Vagina (tissue), 2 donors: ENCODE data around the gene ELSPBP1. TPM values are rescaled to one million over a fixed set of nuclear protein-coding genes. Genes with fewer than 3 reads are reported as not detected.

ENCODE experiments used
- DNase-seq, 2 donors: peaks; one replicate each; pipeline ENCODE4 v3.0.0-alpha.2; 2017; ENCODE audit errors: extremely low spot score in 2 of 2
- H3K27ac ChIP-seq: fragments of 200-600 bp; sonication (generic); one replicate; pipeline ENCODE4 v1.5.1; 2019
- H3K27me3 ChIP-seq: fragments of 200-600 bp; sonication (generic); one replicate; pipeline ENCODE4 v1.5.1; 2019
- H3K36me3 ChIP-seq, 2 donors: fragments of 200-600 bp; sonication (generic); one replicate each; pipeline ENCODE4 v1.5.1; 2017 to 2019
- H3K4me1 ChIP-seq: fragments of 200-600 bp; sonication (generic); one replicate; pipeline ENCODE4 v1.5.1; 2019
- H3K4me3 ChIP-seq, 2 donors: fragments of 200-600 bp; sonication (generic); 1 replicate in 1 of 2; 2 replicates in 1 of 2; pipeline ENCODE4 v1.5.1; 2016 to 2019
- H3K9me3 ChIP-seq: fragments of 200-600 bp; sonication (generic); one replicate; pipeline ENCODE4 v1.5.1; 2019
- POLR2A ChIP-seq, 2 donors: fragments of 450-650 bp; IDR thresholded peaks; one replicate each; pipeline ENCODE4 v1.6.1; 2017; ENCODE audit warnings: antibody characterized with exemption in 2 of 2, mild to moderate bottlenecking in 2 of 2, moderate library complexity in 2 of 2
- POLR2AphosphoS5 ChIP-seq, 2 donors: sonication (generic); formaldehyde crosslinking; IDR thresholded peaks; one replicate each; pipeline ENCODE4 v1.9.0; 2017; ENCODE audit warnings: antibody characterized with exemption in 2 of 2, mild to moderate bottlenecking in 2 of 2, low read depth in 1 of 2; ENCODE audit not compliant: insufficient read depth in 1 of 2
- intact Hi-C: fragments of 100-400 bp; cut with DNase I; formaldehyde crosslinking; loops from one replicate; pipeline ENCODE4 v1.15.1; 2023
- total RNA-seq: library from RNA; depleted of rRNA; stranded (reverse); fragments of >200 nt; gene quantifications from one replicate; pipeline ENCODE4 v1.2.3, GENCODE V29; 2016
- TF ChIP-seq, protein P1 (sequence below), 3 experiments: fragments of 450-650 bp in 2 of 3; fragments of 200-600 bp in 1 of 3; sonication (generic) in 1 of 3; IDR thresholded peaks; one replicate each; pipeline ENCODE4 v1.5.1; 2017 to 2019; ENCODE audit warnings: antibody characterized with exemption in 3 of 3, mild to moderate bottlenecking in 2 of 3, moderate library complexity in 2 of 3

ELSPBP1 gene
- total RNA-seq, 1 donor from 2014 or later: not detected

- Histone ChIP-seq H3K27me3 (no peaks in the 10 kb centered on the region), H3K27ac (no peak overlapping the region), H3K9me3 (no peaks in the 10 kb centered on the region), H3K4me1 (no peaks in the 10 kb centered on the region), H3K4me3 (no peak overlapping the region), H3K36me3 (no peaks in the 10 kb centered on the region)
- no peak for DNase-seq
- intact Hi-C loops: no loop called here
- TF ChIP-seq, protein P1, sequence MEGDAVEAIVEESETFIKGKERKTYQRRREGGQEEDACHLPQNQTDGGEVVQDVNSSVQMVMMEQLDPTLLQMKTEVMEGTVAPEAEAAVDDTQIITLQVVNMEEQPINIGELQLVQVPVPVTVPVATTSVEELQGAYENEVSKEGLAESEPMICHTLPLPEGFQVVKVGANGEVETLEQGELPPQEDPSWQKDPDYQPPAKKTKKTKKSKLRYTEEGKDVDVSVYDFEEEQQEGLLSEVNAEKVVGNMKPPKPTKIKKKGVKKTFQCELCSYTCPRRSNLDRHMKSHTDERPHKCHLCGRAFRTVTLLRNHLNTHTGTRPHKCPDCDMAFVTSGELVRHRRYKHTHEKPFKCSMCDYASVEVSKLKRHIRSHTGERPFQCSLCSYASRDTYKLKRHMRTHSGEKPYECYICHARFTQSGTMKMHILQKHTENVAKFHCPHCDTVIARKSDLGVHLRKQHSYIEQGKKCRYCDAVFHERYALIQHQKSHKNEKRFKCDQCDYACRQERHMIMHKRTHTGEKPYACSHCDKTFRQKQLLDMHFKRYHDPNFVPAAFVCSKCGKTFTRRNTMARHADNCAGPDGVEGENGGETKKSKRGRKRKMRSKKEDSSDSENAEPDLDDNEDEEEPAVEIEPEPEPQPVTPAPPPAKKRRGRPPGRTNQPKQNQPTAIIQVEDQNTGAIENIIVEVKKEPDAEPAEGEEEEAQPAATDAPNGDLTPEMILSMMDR (IDR thresholded peaks at IDR 0.05): no peak
- TF ChIP-seq POLR2A (IDR thresholded peaks at IDR 0.05) (no peak), POLR2AphosphoS5 (IDR thresholded peaks at IDR 0.05; ENCODE audit: insufficient read depth in 1 of 2, low read depth in 1 of 2) (no peak)
These were observed 58.6 kb downstream of the ELSPBP1 start for GRCh38 chr19:48053076-48053475.

GRCh38 chr19:48053856-48054255 is 59.4 kb downstream of the ELSPBP1 start:
- no peak for DNase-seq
- Histone ChIP-seq H3K27ac (no peak overlapping the region), H3K36me3 (no peaks in the 10 kb centered on the region), H3K4me3 (no peak overlapping the region), H3K27me3 (no peaks in the 10 kb centered on the region), H3K4me1 (no peaks in the 10 kb centered on the region), H3K9me3 (no peaks in the 10 kb centered on the region)
- TF ChIP-seq POLR2AphosphoS5 (IDR thresholded peaks at IDR 0.05; ENCODE audit: insufficient read depth in 1 of 2, low read depth in 1 of 2): no peak
- TF ChIP-seq POLR2A (IDR thresholded peaks at IDR 0.05): no peak
- TF ChIP-seq, protein P1 (IDR thresholded peaks at IDR 0.05): no peak
- intact Hi-C loops: no loop called here

- no peaks in the 10 kb centered on the region for H3K9me3 ChIP-seq
- intact Hi-C loops: no loop called here
- no peak overlapping the region for H3K4me3 ChIP-seq
- TF ChIP-seq POLR2A (IDR thresholded peaks at IDR 0.05) (no peak), POLR2AphosphoS5 (IDR thresholded peaks at IDR 0.05; ENCODE audit: insufficient read depth in 1 of 2, low read depth in 1 of 2) (no peak)
- TF ChIP-seq, protein P1 (IDR thresholded peaks at IDR 0.05): no peak
- H3K4me1 ChIP-seq: no peaks in the 10 kb centered on the region
- H3K36me3 ChIP-seq: no peaks in the 10 kb centered on the region
- H3K27ac ChIP-seq: no peak overlapping the region
- no peak for DNase-seq
- no peaks in the 10 kb centered on the region for H3K27me3 ChIP-seq
These were observed 64.9 kb downstream of the ELSPBP1 start for GRCh38 chr19:48059331-48059730.

GRCh38 chr19:48060381-48060780 is 65.9 kb downstream of the ELSPBP1 start:
- Histone ChIP-seq H3K9me3 (no peaks in the 10 kb centered on the region), H3K4me1 (no peaks in the 10 kb centered on the region), H3K36me3 (no peaks in the 10 kb centered on the region), H3K27me3 (no peaks in the 10 kb centered on the region), H3K4me3 (no peak overlapping the region), H3K27ac (no peak overlapping the region)
- no peak for DNase-seq
- intact Hi-C loops: no loop called here
- TF ChIP-seq, protein P1 (IDR thresholded peaks at IDR 0.05): no peak
- no peak for TF ChIP-seq POLR2AphosphoS5 (IDR thresholded peaks at IDR 0.05; ENCODE audit: insufficient read depth in 1 of 2, low read depth in 1 of 2)
- TF ChIP-seq POLR2A (IDR thresholded peaks at IDR 0.05): no peak

DNA sequence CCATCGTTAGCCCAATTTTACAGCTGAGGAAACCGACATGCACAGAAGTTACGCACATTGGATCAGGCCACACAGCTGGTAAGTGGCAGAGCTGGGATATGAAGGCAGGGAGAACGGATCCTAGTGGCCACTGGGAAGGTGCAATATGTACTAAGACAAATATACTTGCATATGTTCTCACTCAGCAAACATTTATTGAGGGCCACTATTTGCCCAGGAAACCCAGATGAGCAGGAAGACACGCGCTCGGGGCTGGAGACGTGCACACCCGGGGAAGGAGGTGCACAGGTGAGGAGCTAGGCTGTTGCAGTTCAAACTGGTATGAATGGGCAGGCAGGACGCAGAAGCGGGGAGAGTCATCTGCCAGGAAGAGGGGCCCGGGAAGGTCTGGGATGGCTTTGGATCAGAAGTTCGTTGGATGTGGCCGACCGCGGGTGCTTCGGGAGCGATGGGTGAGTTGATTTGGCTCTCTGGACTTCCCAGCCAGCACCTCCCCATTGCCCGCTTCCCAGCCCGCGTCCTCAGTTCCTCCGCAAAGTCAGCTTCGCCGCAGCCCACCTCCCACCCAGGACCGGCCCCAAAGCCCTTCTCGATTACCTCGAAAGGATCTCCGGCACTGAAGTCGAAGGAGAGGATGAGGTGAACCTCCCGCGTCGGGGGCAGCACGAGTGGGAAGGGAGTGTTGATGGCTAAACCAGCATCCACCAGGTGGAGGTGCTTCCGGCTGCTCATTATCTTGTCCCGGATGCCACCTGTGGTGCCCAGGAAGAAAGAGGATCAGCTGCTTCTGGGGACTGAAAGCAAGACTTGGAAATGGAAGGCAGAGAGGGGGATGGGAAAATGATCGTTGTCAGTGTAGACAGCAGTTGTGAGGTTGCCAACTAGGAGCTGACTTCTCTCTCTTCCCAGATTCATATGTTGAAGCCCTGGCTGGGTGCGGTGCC is 67.2 kb downstream of the ELSPBP1 start:
- H3K4me3 ChIP-seq: no peak overlapping the region
- DNase-seq: no peak
- no peaks in the 10 kb centered on the region for H3K27me3 ChIP-seq
- H3K4me1 ChIP-seq: no peaks in the 10 kb centered on the region
- H3K9me3 ChIP-seq: no peaks in the 10 kb centered on the region
- no peak for TF ChIP-seq POLR2AphosphoS5 (IDR thresholded peaks at IDR 0.05; ENCODE audit: insufficient read depth in 1 of 2, low read depth in 1 of 2)
- TF ChIP-seq, protein P1 (IDR thresholded peaks at IDR 0.05): no peak
- no peak for TF ChIP-seq POLR2A (IDR thresholded peaks at IDR 0.05)
- no peaks in the 10 kb centered on the region for H3K36me3 ChIP-seq
- H3K27ac ChIP-seq: no peak overlapping the region
- intact Hi-C loops: no loop called here
